GM12864 (cell line): ENCODE measurements around the gene HTR4.

Source experiments
- DNase-seq: peaks from one replicate; pipeline ENCODE4 v3.0.0-alpha.2; 2011; ENCODE audit warnings: low read depth
- H3K4me3 ChIP-seq: 2 replicates; pipeline ENCODE4 v1.5.1; 2011; ENCODE audit warnings: mild to moderate bottlenecking, low read depth, low read length, control low read depth
- CTCF ChIP-seq: IDR thresholded peaks from 2 replicates; pipeline ENCODE4 v1.5.1; 2011; ENCODE audit warnings: low read depth, mild to moderate bottlenecking, moderate library complexity, low read length, control low read depth, inconsistent platforms; ENCODE audit errors: missing control alignments

HTR4 gene

GRCh38 chr5:148457183-148457620 is 197.1 kb downstream of the HTR4 start:
- peak; percentile 27 for TF ChIP-seq CTCF
- H3K4me3 ChIP-seq: no peak overlapping the region
- no peak for DNase-seq

GRCh38 chr5:148455185-148455584 is 199.1 kb downstream of the HTR4 start:
- no peak for DNase-seq
- no peak overlapping the region for H3K4me3 ChIP-seq
- TF ChIP-seq CTCF: no peak

GRCh38 chr5:148454576-148454975 is 199.8 kb downstream of the HTR4 start:
- no peak for TF ChIP-seq CTCF

GRCh38 chr5:148452499-148453193 is 201.7 kb downstream of the HTR4 start:
- TF ChIP-seq CTCF: no peak
- DNase-seq: no peak
- H3K4me3 ChIP-seq: no peak overlapping the region

More at GRCh38 chr5:148454576-148454975, 199.8 kb downstream of the HTR4 start:
- no peak for DNase-seq
- no peak overlapping the region for H3K4me3 ChIP-seq

- no peak for TF ChIP-seq CTCF
- H3K4me3 ChIP-seq: no peak overlapping the region
- no peak for DNase-seq
Observed at GRCh38 chr5:148446611-148447010, 207.7 kb downstream of the HTR4 start.

- DNase-seq: no peak
- TF ChIP-seq CTCF: no peak
- no peak overlapping the region for H3K4me3 ChIP-seq
Observed at GRCh38 chr5:148445578-148445977, 208.7 kb downstream of the HTR4 start.

- peak; percentile 16 for DNase-seq
- TF ChIP-seq CTCF: peak; percentile 68
- H3K4me3 ChIP-seq: no peak overlapping the region
Observed at GRCh38 chr5:148443998-148444397, 210.3 kb downstream of the HTR4 start.
